GM12891 (cell line): ENCODE data around the gene GALNT13.

ENCODE experiments used
- POLR2A ChIP-seq: IDR thresholded peaks from 2 replicates; pipeline ENCODE4 v1.6.1; 2011; ENCODE audit warnings: low read depth, low read length, control low read depth
- POLR2AphosphoS5 ChIP-seq: IDR thresholded peaks from 2 replicates; pipeline ENCODE4 v1.6.1; 2011; ENCODE audit warnings: low read depth, low read length, control low read depth
- TAF1 ChIP-seq: IDR thresholded peaks from 2 replicates; pipeline ENCODE4 v1.6.1; 2011; ENCODE audit warnings: low read depth, low read length, control low read depth

GRCh38 chr2:153986488-153987229 is 114.9 kb downstream of the GALNT13 start:
- TF ChIP-seq POLR2A (no peak), POLR2AphosphoS5 (no peak), TAF1 (no peak)
